ENCODE data around the gene FAAP100.
A peak's percentile ranks its signal among the peaks of the same experiment; 100 is the strongest.

Gene FAAP100

DNA sequence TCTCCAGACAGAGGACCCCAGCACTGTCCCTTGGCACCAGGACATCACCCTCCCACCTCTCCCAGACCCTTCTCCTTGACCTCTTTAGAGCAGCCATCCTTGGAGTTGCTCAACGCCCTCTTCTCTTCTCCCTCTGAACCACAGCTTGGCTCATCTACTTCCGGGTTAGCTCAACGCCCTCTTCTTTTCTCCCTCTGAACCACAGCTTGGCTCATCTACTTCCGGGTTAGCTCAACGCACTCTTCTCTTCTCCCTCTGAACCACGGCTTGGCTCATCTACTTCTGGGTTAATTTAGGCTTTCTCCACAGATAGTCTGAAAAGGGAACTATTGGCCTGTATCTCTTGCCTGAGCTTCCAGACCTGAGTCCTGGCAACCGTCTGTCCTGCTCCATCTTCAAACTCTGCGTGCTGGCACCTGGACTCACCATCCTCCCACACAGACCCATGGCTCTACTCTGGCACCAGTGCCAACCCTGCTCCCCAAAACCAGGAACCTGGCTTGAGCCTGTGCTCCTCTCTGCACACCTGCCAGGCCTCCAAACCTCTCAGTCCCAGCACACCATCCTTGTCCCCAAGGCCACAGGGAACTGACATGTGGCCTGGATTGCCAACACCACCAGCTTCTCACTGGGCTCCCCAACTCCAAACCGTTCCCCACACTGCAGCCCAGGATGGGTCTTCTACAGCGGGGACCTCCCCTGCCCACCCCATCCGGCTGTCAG lies 25.3 kb upstream of the FAAP100 start:
- DNase-seq: no peak

DNA sequence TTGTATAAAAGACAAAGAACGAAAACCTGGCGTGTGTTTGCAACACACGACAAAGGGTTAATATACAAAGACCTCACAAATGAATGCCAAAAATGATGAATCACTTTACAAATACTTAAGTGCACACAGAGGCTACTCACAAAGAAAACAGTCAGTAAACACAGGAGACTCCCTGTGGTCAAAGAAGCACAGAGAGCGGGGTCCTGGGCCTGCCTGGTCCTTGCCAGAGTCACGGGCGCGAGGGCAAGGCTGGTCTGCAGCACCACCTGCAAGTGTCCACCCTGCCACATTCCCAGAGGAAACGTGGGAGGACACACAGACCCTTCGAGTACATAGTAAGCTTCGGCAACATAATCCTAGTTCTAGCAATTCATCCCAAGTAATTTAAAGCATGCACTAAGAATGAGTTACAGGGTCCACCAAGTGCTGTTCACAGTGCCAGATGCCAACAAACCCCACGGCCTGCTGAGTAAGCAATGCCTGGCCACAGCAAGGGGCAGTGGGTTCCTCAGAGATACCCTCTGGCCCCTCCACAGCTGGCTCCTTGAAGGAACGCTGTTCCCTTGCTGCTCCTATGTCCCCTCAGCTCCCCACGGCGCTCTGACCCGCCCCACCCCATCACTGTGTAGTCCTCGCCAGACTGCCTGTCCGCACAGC lies 24.6 kb upstream of the FAAP100 start:
- no peak for DNase-seq

DNA sequence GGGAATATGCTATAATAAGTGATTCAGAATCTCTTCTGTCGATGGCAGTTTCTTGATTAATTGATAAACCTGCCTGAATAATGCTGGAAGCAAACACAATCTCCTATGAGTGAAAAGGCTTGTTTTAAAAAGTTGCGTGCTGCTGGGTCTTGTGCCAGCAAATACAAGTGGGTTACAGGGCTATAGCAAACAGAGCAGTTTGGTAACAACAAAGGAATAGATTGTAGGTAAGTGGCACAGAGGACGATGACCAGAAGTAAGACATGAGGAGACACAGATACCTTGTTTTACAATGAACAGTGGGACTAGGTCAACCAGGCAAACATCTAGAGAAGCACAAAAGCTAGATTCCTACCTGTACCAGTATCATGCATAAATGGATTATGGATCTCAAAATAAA lies 23.7 kb upstream of the FAAP100 start:
- no peak for DNase-seq

DNA sequence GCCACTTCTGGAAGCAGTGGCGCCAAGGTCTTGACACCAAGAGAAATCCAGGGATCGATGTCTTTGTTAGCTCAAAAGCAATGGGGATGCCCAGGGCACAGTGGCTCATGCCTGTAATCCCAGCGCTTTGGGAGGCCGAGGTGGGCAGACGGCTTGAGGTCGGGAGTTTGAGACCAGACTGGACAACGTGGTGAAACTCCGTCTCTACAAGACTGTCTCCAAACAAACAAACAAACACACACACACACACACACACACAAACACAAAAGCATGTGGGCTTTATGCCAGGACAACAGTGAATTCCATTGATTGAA lies 22.4 kb upstream of the FAAP100 start:
- DNase-seq: no peak

DNA sequence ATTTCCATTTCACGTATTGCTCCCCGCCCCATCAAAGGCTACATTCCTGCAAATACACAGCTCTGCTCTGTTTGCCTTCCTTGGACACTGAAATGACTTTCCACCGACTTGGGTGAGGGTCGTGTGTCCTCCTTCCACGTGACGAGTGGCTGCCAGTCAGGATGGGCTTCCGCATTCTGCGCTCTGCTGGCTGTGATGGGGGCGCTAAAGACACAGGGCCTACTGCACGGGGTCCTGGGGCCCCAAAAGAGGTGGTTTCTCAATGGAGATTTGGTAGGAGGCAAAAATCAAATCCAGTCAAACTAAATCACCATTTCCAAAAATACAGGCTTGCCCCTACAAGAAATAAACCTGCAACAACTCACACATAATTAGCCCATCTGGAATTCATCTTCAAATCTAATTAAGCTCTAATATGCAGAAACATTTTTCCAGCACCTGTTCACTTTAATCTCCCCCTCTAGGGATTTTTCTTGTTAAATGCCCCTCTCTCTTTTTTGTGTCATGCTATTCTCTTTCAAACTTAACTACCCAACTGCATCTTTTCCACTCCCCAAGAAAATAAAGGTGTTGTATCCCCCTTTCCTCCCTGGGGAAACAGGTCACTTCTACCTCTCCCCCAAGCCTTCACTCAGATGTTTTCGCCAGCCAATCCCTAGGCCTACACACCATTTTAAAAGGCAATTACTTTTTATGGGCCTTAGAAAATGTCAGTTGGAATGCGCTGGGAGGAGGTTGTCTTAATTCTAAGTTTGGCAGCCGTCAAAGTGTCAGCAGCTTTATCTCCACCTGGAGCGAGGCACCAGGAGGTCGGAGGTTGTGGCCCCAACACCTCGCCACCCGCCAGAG lies 21.9 kb upstream of the FAAP100 start:
- no peak for DNase-seq

DNA sequence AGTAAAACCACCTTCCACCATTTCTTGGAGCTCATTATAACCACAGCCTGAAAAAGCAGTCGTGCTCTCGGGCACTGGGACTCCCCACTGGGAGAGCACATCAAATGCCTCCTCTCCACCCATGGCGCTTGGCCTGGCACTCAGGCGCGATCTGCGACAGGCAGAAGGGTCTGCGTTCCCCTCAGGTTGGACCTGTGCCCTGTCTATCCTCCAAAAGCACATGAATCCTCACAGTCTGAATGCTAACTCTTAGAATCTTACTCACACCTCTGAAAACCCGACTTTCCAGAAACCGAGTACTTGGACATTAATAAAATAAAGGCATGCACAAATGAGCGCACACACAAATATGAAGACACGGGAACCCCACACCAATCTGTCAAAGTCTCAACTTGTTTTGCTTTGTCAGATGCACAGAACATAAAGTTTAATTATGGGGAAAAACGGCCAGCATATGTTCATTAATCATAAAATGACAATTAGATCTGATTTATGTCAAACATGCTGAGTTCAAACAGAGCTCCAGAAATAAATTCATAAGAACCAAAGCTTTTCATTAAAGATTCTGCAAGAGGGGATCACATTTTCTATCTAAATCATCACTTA lies 20.5 kb upstream of the FAAP100 start:
- no peak for DNase-seq

DNA sequence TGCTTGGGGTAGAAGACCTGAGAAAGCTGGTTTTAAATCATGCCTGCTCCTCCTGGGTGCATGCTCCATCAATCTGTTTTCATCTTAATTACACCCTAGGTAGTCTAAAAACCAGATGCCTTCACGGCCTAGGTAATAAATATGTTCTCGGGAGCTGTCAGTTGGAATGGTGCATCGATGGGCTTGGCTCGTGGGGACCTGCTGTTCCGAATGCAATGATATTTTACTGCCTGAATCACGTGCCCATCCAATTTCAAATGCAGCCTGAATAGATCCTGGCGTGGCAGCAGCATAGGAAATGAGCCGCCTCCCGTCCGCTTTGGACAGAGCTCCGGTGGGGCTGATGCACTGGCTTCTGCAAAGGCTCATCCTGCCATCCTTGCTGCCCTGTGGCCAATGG lies 18.8 kb upstream of the FAAP100 start:
- no peak for DNase-seq

DNA sequence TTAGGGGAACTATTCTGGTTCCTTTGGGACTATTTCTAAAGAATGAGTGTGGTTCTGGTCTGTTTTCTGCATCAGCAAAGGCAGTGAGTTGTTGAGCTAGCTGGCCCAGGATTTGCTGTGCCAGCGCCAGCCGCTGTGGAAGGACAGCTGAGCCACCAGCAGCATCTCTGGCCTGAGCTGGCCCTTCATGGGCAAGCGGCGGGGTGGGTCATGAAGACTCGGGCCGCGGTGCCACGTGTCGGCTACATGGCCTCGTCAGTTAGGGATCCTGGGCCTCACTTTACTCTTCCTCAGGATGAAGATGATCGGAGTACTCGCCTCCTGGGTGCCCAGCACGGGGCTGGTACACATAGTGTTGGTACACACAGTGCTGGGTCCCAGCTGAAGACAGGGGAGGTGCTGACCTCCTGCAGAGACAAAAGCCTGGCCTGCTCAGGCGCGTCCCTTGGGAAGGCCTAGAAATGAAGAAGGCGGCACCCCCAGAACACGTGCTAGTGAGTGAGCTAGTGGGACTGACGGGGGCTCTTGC lies 17.9 kb upstream of the FAAP100 start:
- DNase-seq: no peak

DNA sequence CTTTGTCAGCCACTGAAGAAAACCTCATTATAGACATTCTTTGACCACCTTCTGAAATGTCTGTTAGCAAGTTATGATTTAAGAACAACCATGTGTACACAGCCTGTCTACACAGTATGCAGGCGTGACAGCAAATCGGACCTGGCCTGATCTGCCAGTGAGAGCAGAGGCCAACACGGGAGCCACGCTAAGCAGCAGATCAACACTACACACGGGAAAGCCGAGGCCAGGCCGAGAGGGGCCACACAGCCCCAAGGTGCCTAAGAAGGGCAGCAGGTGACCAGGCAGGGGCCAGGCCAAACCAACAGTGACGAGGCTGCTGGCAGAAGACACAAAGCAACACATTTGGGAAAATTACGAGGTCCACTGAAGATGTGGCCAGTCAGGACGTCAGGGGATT lies 16.3 kb upstream of the FAAP100 start:
- DNase-seq: no peak

DNA sequence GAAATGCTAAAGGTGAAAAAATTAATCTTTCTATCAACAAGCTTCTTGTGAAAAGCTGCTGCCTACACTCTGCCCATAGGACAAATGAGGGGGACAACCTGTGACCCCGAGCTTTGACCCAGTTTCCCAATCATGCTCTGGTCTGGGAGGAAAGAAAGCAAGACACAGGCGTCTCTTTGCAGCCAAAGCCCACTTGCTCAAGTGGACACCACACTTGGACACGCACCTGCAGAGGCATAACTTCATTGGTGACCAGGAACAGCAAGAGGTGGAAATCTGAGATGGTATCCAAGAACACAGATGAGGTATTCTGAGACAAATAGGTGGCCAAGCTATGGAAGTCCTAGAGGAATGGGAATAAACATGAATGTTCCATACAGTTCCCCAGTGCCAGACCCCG lies 15.0 kb upstream of the FAAP100 start:
- DNase-seq: no peak

DNA sequence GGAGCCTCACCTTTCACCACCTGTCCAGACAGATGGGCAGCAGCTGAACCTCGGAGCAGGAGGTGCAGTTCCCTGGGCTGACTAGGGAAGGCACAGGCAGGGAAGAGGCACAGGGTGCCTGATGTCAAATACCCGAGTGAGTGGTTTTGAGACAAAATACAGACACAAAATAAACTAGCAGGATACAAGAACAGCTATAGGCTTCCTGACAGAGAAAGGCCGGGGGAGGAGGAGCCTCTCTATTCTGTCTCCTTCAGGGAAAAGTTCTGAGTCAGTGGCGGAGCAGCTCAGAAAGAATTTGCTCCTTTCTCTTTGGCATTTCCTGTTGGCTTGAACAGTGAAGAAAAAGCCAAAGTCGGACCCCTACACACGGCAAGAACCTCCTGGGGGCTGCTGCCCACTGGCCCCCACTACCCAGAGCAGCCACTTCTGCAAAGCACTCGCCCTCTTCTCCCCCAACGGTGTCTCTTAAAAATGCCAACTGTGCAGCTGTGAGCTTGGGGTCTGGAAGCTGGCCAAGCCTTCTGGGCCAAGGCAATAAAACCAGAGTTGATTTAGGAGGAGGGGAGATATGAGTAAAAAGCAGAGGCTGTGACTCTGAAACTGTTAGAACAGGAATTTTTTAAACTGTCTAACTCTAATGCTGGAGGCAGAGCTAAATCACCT lies 14.4 kb upstream of the FAAP100 start:
- peak; percentile 69 for DNase-seq

DNA sequence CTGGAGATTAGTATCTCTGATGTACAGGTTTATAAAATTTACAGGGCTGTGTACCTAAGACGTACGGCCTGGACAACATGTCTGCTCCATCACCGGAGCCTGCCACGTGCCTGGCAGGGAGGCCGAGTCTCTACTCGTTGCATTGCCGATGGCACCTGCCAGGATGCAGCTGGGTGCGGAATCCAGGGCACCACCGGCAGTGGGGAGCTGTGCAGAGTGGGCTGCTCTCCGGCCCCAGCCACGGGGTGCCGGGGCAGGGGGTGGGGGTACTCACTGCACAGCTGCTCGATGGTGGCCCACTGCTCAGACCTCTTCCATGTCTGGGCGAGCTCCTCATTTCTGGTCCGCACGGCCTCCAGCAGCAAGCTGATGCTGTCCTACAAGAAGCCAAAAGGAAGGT lies 13.1 kb upstream of the FAAP100 start:
- DNase-seq: no peak

DNA sequence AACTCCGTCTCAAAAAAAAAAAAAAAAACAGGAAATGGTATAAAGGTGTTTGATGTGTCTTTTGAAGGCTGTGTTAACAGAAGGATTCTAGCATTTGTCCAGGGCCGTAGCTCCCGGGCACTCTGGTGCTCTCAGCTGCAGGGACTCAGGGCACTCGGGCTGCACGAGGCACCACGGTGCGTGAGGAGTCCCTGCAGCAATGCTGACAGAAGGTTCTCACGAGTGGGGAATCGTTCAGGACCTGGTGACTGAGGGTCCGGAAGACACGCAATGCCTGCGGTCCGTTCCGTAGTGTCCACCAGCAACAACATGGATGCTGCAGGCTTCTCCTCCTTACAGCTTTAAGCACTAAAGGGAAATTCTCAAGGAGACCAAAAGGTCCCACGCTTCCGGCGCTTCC lies 12.6 kb upstream of the FAAP100 start:
- DNase-seq: no peak

DNA sequence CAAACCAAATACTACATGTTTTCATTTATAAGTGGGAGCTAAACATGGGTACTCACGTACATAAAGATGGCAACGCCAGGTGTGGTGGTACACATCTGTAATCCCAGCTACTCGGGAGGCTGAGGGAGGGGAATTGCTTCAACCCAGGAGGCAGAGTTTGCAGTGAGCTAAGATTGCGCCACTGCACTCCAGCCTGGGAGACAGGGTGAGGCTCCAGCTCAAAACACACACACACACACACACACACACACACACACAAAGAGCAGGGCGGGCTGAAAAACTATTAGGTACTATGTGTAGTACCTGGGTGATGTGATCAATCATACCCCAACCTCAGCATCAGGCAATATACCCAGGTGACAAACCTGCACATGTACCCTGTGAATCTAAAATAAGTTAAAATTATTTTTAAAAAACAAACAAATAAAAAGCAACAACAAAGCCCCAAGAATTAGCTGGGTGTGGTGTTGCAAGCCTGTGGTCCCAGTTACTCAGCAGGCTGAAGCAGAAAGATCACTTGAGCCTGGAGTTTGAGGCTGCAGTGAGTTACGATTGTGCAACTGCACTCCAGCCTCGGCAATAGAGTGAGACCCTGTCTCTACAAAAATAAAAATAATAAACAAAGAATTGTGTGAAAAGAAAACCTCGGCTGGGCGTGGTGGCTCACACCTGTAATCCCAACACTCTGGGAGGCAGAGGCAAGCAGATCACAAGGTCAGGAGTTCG lies 11.9 kb upstream of the FAAP100 start:
- no peak for DNase-seq

DNA sequence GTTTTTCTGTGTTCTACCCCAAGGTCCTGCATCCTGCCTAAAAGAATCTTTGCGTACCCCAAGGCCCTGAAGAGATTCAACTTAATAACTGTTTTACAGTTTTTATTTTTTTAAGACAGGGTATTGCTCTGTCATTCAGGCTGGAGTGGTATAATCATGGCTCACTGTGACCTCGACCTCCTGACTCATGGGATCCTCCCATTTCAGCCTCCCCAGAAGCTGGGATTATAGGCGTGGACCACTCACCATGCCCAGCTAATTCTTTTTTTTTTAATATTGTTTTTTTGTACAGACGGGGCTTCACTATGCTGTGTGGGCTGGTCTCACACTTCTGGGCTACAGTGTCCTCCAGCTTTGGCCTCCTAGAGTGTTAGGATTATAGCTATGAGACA lies 9.3 kb upstream of the FAAP100 start:
- DNase-seq: no peak

DNA sequence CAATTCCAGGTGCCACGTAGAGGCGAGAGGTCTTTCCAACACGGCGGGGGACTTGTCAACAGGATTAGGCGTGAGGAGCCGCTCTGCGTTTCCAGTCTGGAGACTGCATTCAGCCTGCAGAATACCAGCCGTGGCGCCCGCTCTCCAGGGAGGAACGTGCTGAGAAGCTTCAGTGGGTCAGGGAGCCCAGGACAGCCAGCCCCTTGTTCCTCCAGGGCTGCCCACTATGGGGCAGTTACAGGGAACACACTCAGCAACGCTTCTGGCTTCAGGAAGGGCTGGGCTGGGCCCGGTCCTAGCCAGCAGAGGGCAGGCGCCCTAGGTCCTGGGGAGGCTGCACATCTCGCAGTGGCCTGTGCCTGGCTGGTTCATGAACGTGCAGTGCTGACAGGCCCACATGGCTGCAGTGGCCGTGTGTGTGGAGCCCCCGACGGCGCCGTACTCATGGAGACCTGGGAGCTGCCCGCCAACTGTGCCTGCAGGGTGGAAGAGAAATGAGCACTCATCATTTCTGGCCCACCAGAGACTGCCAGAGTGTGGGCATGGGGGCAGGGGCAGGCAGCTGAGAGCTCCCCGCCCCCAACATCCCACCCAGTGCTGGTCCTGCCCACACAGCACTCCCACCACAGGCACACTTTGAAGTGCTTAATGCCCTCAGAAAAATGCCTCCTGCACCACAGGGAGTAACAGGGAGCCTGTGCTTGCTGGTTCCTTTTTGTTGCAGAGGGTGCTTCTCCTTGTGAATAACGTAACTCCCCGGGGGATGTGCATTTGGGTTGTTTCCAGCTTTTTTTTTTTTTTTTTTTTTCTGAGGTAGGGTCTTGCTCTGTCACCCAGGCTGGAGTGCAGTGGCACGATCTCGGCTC lies 7.0 kb upstream of the FAAP100 start:
- no peak for DNase-seq

DNA sequence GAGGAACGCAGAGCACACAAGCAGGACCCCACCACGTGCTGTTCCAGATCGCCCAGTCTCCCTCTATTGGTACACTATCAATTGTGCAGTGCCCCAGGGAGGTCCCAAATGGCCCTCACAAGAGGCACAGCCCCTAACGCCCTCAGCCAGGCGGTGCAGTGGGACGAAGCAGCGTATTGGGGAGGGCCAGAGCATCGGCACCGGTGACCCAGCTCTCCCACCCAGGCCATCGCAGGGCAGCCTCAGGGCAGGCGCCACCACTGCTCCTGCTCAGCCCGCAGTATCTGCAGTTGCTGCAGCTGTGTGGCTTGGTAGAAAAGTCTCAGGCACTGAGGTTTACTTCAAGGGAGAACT lies 5.9 kb upstream of the FAAP100 start:
- DNase-seq: no peak

DNA sequence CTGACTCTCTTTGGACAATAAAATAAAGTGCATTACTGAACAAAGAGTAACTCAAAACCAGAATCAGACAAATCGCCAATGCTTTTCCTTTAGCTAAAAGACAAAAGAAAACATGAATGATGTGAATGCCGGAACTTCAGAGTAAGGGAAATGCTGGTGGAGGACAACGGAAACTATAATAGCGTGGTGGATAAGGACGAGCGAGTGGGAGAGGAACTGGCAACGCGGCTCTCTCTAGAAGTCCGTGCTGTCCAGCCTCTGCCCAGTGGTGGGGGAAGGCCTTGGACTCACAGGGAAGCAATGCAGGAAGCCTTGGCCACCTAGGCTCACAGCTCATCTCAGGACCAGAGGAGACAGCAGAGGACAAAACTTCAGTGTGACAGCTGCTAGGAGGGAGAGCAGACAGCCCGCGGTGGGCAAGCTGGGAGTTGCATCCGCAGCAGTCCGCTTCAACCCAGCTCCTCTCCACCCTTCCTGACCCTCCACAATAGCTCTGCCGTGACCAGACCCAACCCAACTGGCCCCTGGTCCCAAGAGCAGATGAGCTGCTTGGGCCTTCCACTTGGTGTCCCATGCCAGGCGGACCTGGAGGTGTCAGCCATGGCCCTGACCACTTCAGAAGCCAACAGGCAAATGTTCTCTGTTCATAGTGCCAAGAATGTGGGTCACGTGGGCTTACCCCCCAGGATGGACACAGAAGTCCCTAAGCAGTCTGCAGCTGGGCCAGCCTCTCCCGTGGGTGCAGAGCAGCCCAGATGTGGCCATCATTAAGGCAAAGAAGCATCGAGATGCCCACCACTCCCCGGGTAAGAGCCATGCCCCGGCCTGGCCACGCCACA lies 5.3 kb upstream of the FAAP100 start:
- no peak for DNase-seq

DNA sequence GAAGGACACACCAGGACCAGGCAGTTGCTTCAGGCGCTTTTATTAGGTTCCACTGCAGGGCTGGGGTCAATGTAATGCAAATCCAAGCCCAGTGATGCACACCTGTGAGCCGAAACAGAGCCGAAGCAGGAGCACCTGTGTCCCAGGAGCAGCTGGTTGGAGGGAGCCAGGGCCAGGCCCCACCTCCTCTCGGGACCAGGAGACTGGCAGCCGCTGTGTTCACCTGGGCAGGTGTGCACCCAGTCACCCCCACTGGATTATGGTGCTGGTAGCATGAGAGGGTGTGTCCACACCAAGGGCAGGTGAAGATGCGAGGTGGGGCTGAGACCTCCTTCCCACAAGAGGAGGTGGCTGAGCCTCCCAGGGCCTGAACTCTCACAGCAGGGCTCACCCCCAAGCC lies 4.7 kb upstream of the FAAP100 start:
- no peak for DNase-seq

DNA sequence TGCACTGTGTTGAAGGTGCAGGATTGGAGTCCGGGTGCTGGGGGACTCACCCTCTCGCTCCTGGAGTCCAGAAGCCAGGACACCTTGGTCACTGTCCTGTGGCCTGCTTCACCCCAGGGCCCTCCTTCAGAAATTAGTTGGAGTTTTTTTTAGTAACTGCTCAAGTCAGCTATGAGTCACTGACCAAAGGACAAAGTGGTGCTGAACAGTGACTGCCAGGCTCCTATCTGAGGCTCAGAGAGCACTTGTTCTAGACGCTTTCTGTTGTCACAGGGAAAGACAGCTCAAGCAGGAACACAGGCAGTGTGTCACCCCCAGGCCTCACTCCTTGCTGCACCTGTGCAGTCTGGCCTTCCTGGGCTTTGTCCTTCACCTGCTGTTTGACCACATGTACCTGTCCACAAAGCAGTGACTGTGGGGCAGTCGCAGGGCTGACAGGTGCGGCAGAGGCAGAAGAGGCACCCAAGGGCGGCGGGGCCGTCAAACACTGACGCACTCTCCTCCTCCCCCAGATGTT lies 4.1 kb upstream of the FAAP100 start:
- DNase-seq: no peak

All from right kidney (tissue), 1 donor.